GM13976 (cell line): ENCODE results near the gene GRAMD2A.

ENCODE experiments used
- DNase-seq: peaks from one replicate; pipeline ENCODE4 v3.0.0; 2012; ENCODE audit warnings: low spot score
- CTCF ChIP-seq: IDR thresholded peaks from 2 replicates; pipeline ENCODE4 v1.5.1; 2012; ENCODE audit warnings: borderline replicate concordance, mild to moderate bottlenecking; ENCODE audit not compliant: insufficient read depth; ENCODE audit errors: extremely low read depth, missing control alignments, control extremely low read depth
- in situ Hi-C: fragments of 300-500 bp; cut with MboI; formaldehyde crosslinking; loops from one replicate; pipeline ENCODE4 v1.12.0; 2022; ENCODE audit warnings: low sequenced_read_pairs, mixed read lengths, inconsistent platforms; ENCODE audit not compliant: unreplicated experiment

Gene GRAMD2A

GRCh38 chr15:72146221-72146620, 51.4 kb downstream of the GRAMD2A start:
- in situ Hi-C loops: no loop called here
- DNase-seq: no peak
- TF ChIP-seq CTCF: no peak

- TF ChIP-seq CTCF: no peak
- in situ Hi-C loops: no loop called here
- peak; percentile 85 for DNase-seq
Measured at GRCh38 chr15:72141171-72142084, 56.2 kb downstream of the GRAMD2A start.

- DNase-seq: no peak
- in situ Hi-C loops: no loop called here
- no peak for TF ChIP-seq CTCF
Measured at GRCh38 chr15:72140088-72140487, 57.5 kb downstream of the GRAMD2A start.

- in situ Hi-C loops: no loop called here
- DNase-seq: no peak
- TF ChIP-seq CTCF: no peak
Measured at GRCh38 chr15:72139667-72140066, 57.9 kb downstream of the GRAMD2A start.

GRCh38 chr15:72136170-72137051, 61.2 kb downstream of the GRAMD2A start:
- DNase-seq: no peak
- TF ChIP-seq CTCF: no peak
- in situ Hi-C loops: no loop called here

GRCh38 chr15:72135719-72136118, 61.9 kb downstream of the GRAMD2A start:
- no peak for DNase-seq
- no peak for TF ChIP-seq CTCF
- in situ Hi-C loops: no loop called here
